HCT116 (cell line): ENCODE data around the gene FABP1. TPM values are rescaled to one million over a fixed set of nuclear protein-coding genes. Genes with fewer than 3 reads are reported as not detected.

Source experiments
- ATAC-seq: fragments of 200-7000 bp; cut with Tn5 transposase; 2 replicates; pipeline ENCODE4 v1.9.1; 2020; ENCODE audit warnings: mild to moderate bottlenecking, moderate library complexity
- BruUV-seq: library from RNA; stranded (reverse); fragments of 400-500 nt; replicated peaks from 2 replicates; lab custom pipeline; 2021; lab: Mats Ljungman, UMichigan
- CTCF ChIA-PET: fragments of 300-600 bp; sonication (Branson Sonifier 250); formaldehyde crosslinking; loops from one replicate; lab custom pipeline; 2021; ENCODE audit warnings: antibody characterized with exemption; lab: Charles Lee
- POLR2A ChIA-PET: fragments of 300-600, 350-600 bp; sonication (Branson Sonifier 250); formaldehyde crosslinking; loops from one replicate; lab custom pipeline; 2021; ENCODE audit warnings: antibody characterized with exemption; lab: Charles Lee
- RAD21 ChIA-PET, 2 experiments: fragments of 300-600 bp; sonication (Branson Sonifier 250); formaldehyde crosslinking; loops; one replicate each; lab custom pipeline; 2023; ENCODE audit warnings: low total read pairs in 2 of 2; ENCODE audit not compliant: uncharacterized antibody in 2 of 2, unreplicated experiment in 2 of 2, low non-redundant PET in 1 of 2; lab: Charles Lee
- DNase-seq: peaks from one replicate; pipeline ENCODE4 v3.0.0-alpha.2; 2010; ENCODE audit warnings: low read depth, low spot score
- H2AFZ ChIP-seq: fragments of 200-600 bp; shearing (Covaris generic), sonication (generic); 2 replicates; pipeline ENCODE4 v1.6.1; 2017; ENCODE audit warnings: low read depth, mixed run types, mixed read lengths, antibody characterized with exemption, low read length; ENCODE audit not compliant: poor library complexity, severe bottlenecking
- H3K27ac ChIP-seq: 2 replicates; pipeline ENCODE4 v1.5.1; 2012; ENCODE audit warnings: low read depth, low read length
- H3K27me3 ChIP-seq: fragments of 200-600 bp; sonication (generic); 2 replicates; pipeline ENCODE4 v1.6.1; 2016; ENCODE audit warnings: mixed run types, low read length, mixed read lengths; ENCODE audit not compliant: insufficient read depth
- H3K36me3 ChIP-seq, 2 experiments: fragments of 200-500 bp in 1 of 2; fragments of 200-600 bp in 1 of 2; sonication (Bioruptor generic) in 1 of 2; sonication (generic) in 1 of 2; 2 replicates each; pipeline versions ENCODE4 v1.5.1 to v1.6.1; 2014 to 2016; ENCODE audit warnings: low read length in 2 of 2, inconsistent platforms in 1 of 2, mixed read lengths in 1 of 2, mixed run types in 1 of 2; ENCODE audit not compliant: insufficient read depth in 2 of 2, control insufficient read depth in 1 of 2
- H3K4me1 ChIP-seq, 2 experiments: fragments of 200-600 bp in 1 of 2; sonication (generic) in 1 of 2; 2 replicates each; pipeline versions ENCODE4 v1.5.1 to v1.6.1; 2012 to 2017; ENCODE audit warnings: low read length in 2 of 2, inconsistent platforms in 1 of 2, mild to moderate bottlenecking in 1 of 2, mixed read lengths in 1 of 2, mixed run types in 1 of 2, moderate library complexity in 1 of 2; ENCODE audit not compliant: insufficient read depth in 2 of 2, control insufficient read depth in 1 of 2
- H3K4me2 ChIP-seq: fragments of 200-600 bp; sonication (generic); 2 replicates; pipeline ENCODE4 v1.6.1; 2017; ENCODE audit warnings: mixed run types, low read length, mixed read lengths
- H3K4me3 ChIP-seq, 2 experiments: fragments of 200-600 bp in 1 of 2; sonication (generic) in 1 of 2; replicated peaks in 1 of 2; 2 replicates each; pipeline ENCODE4 v1.5.1; 2011 to 2016; ENCODE audit warnings: low read length in 2 of 2, control low read depth in 1 of 2, low read depth in 1 of 2, mild to moderate bottlenecking in 1 of 2, mixed read lengths in 1 of 2, mixed run types in 1 of 2
- H3K79me2 ChIP-seq: fragments of 200-600 bp; sonication (generic); 2 replicates; pipeline ENCODE4 v1.6.1; 2017; ENCODE audit warnings: mild to moderate bottlenecking, mixed run types, low read length, moderate library complexity, mixed read lengths; ENCODE audit not compliant: insufficient read depth
- H3K9ac ChIP-seq: fragments of 200-600 bp; sonication (generic); 2 replicates; pipeline ENCODE4 v1.6.1; 2016; ENCODE audit warnings: low read length, mixed read lengths
- H3K9me2 ChIP-seq: fragments of 200-600 bp; sonication (generic), shearing (Covaris generic); 2 replicates; pipeline ENCODE4 v1.6.1; 2017; ENCODE audit warnings: mixed run types, mild to moderate bottlenecking, moderate library complexity; ENCODE audit not compliant: insufficient read depth
- H3K9me3 ChIP-seq, 2 experiments: fragments of 200-500 bp in 1 of 2; fragments of 200-600 bp in 1 of 2; sonication (Bioruptor generic) in 1 of 2; sonication (generic) in 1 of 2; 2 replicates each; pipeline ENCODE4 v1.6.1; 2014 to 2017; ENCODE audit warnings: low read length in 2 of 2, mixed read lengths in 2 of 2, inconsistent platforms in 1 of 2, low read depth in 1 of 2, mild to moderate bottlenecking in 1 of 2, mixed run types in 1 of 2, moderate library complexity in 1 of 2; ENCODE audit not compliant: control insufficient read depth in 1 of 2, insufficient read depth in 1 of 2
- H4K20me1 ChIP-seq: fragments of 200-600 bp; sonication (generic), shearing (Covaris generic); 2 replicates; pipeline ENCODE4 v1.6.1; 2017; ENCODE audit warnings: mixed run types, mild to moderate bottlenecking, moderate library complexity; ENCODE audit not compliant: insufficient read depth
- EZH2 ChIP-seq: fragments of 200-600 bp; sonication (generic); IDR thresholded peaks from 2 replicates; pipeline ENCODE4 v1.6.1; 2017; ENCODE audit warnings: antibody characterized with exemption, mixed run types
- EZH2phosphoT487 ChIP-seq: fragments of 200-600 bp; IDR thresholded peaks from 2 replicates; pipeline ENCODE4 v1.6.1; 2018; ENCODE audit warnings: antibody characterized with exemption, borderline replicate concordance
- POLR2A ChIP-seq: IDR thresholded peaks from 2 replicates; pipeline ENCODE4 v1.7.0; 2011; ENCODE audit warnings: borderline replicate concordance; ENCODE audit not compliant: insufficient read depth, insufficient read length; ENCODE audit errors: extremely low read depth
- POLR2AphosphoS5 ChIP-seq: IDR thresholded peaks from 2 replicates; pipeline ENCODE4 v1.6.1; 2011; ENCODE audit warnings: mild to moderate bottlenecking, low read depth, low read length, moderate library complexity
- SP1 ChIP-seq: IDR thresholded peaks from 2 replicates; pipeline ENCODE4 v1.6.1; 2012; ENCODE audit warnings: low read depth
- YY1 ChIP-seq: IDR thresholded peaks from 2 replicates; pipeline ENCODE4 v1.6.1; 2011; ENCODE audit warnings: low read length, low read depth, moderate library complexity, mild to moderate bottlenecking; ENCODE audit not compliant: insufficient replicate concordance; ENCODE audit errors: extremely low read depth
- ZFX ChIP-seq: fragments of 450-650 bp; IDR thresholded peaks from 2 replicates; pipeline ENCODE4 v1.6.1; 2017
- intact Hi-C: fragments of 100-400 bp; cut with micrococcal nuclease; formaldehyde crosslinking; loops from 2 replicates; pipeline ENCODE4 v1.10.0; 2022
- total RNA-seq: library from RNA; stranded (reverse); gene quantifications from one replicate; pipeline ENCODE4 v1.2.1, GENCODE V29; 2021; ENCODE audit not compliant: unreplicated experiment
- TF ChIP-seq, protein P1 (sequence below): IDR thresholded peaks from 2 replicates; pipeline ENCODE4 v1.6.1; 2012
- TF ChIP-seq, protein P2 (sequence below): IDR thresholded peaks from 2 replicates; pipeline ENCODE4 v1.6.1; 2012
- TF ChIP-seq, protein P3 (sequence below), 3 experiments: fragments of 200-600 bp in 1 of 3; sonication (generic) in 1 of 3; IDR thresholded peaks in 2 of 3; conservative IDR thresholded peaks in 1 of 3; 2 replicates each; pipeline ENCODE4 v1.5.1; 2012 to 2017; ENCODE audit warnings: low read depth in 2 of 3, low read length in 2 of 3, antibody characterized with exemption in 1 of 3, borderline replicate concordance in 1 of 3, control low read depth in 1 of 3, mild to moderate bottlenecking in 1 of 3, mixed read lengths in 1 of 3, mixed run types in 1 of 3, moderate library complexity in 1 of 3; ENCODE audit not compliant: insufficient read depth in 1 of 3

Gene FABP1
- total RNA-seq, 1 experiment from 2014 or later: 0.61 TPM

DNA sequence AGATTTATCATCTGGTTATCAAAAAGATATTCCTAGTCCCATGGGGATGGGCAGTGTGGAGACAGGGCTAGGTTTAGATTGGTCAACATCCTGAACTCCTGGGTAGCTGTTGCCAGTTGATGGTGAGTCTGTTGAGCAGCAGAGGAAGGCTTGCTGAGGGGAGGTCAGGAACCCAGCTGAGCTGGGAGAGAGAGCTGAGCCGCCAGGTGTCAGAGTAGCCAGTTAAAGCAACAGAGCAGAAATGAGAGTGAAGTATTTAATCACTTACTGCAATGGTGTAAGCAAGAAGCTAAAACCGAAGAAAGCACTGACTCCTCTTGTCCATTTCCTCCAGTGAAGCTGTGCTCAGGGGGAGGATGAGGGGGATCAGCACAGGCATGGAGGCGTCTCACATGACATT lies 30.7 kb downstream of the FABP1 start:
- Histone ChIP-seq H3K4me2 (no peak overlapping the region), H3K4me3 (no peak overlapping the region), H3K27ac (no peak overlapping the region), H2AFZ (no peak overlapping the region), H3K27me3 (no peaks in the 10 kb centered on the region), H4K20me1 (no peaks in the 10 kb centered on the region), H3K9me3 (no peaks in the 10 kb centered on the region), H3K36me3 (no peaks in the 10 kb centered on the region), H3K9me2 (no peaks in the 10 kb centered on the region), H3K79me2 (no peaks in the 10 kb centered on the region), H3K9ac (no peak overlapping the region), H3K4me1 (no peaks in the 10 kb centered on the region)
- CTCF ChIA-PET: interaction anchor here (1.1 kb wide), 1 partner anchor 37 kb away, joined by 3 read pairs; no protein-coding TSS in a partner anchor
- RAD21 ChIA-PET: no interaction called here
- no peak for TF ChIP-seq SP1
- no peak for TF ChIP-seq EZH2
- TF ChIP-seq EZH2phosphoT487: no peak
- TF ChIP-seq, protein P1, sequence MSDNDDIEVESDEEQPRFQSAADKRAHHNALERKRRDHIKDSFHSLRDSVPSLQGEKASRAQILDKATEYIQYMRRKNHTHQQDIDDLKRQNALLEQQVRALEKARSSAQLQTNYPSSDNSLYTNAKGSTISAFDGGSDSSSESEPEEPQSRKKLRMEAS: no peak
- TF ChIP-seq, protein P2, sequence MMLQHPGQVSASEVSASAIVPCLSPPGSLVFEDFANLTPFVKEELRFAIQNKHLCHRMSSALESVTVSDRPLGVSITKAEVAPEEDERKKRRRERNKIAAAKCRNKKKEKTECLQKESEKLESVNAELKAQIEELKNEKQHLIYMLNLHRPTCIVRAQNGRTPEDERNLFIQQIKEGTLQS: no peak
- no peak for TF ChIP-seq ZFX
- no peak for TF ChIP-seq POLR2AphosphoS5
- no peak for TF ChIP-seq POLR2A
- TF ChIP-seq, protein P3, sequence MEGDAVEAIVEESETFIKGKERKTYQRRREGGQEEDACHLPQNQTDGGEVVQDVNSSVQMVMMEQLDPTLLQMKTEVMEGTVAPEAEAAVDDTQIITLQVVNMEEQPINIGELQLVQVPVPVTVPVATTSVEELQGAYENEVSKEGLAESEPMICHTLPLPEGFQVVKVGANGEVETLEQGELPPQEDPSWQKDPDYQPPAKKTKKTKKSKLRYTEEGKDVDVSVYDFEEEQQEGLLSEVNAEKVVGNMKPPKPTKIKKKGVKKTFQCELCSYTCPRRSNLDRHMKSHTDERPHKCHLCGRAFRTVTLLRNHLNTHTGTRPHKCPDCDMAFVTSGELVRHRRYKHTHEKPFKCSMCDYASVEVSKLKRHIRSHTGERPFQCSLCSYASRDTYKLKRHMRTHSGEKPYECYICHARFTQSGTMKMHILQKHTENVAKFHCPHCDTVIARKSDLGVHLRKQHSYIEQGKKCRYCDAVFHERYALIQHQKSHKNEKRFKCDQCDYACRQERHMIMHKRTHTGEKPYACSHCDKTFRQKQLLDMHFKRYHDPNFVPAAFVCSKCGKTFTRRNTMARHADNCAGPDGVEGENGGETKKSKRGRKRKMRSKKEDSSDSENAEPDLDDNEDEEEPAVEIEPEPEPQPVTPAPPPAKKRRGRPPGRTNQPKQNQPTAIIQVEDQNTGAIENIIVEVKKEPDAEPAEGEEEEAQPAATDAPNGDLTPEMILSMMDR (IDR thresholded peaks at IDR 0.05 in 2 of 3, conservative IDR thresholded peaks at IDR 0.05 in 1 of 3; ENCODE audit: borderline replicate concordance in 1 of 3, insufficient read depth in 1 of 3, low read depth in 2 of 3, low read length in 2 of 3): no peak
- no peak for TF ChIP-seq YY1
- no TSS peak for BruUV-seq
- POLR2A ChIA-PET: no interaction called here
- intact Hi-C loops: no loop called here
- ATAC-seq: no peak
- DNase-seq: no peak
